PC-3 (cell line): ENCODE results near the gene LPIN1. TPM values are rescaled to one million over a fixed set of nuclear protein-coding genes. Genes with fewer than 3 reads are reported as not detected.

Experiments used
- ATAC-seq: fragments of 200-7000 bp; cut with Tn5 transposase; 2 replicates; pipeline ENCODE4 v1.9.1; 2020; ENCODE audit warnings: mild to moderate bottlenecking, moderate library complexity
- BruUV-seq: library from RNA; stranded (reverse); fragments of 400-500 nt; replicated peaks from 2 replicates; lab custom pipeline; 2021; lab: Mats Ljungman, UMichigan
- CTCF ChIA-PET: fragments of 300-600 bp; sonication (Branson Sonifier 250); formaldehyde crosslinking; loops from one replicate; lab custom pipeline; 2022; ENCODE audit warnings: antibody characterized with exemption; lab: Charles Lee
- POLR2A ChIA-PET: fragments of 300-600 bp; sonication (Branson Sonifier 250); formaldehyde crosslinking; loops from one replicate; lab custom pipeline; 2022; ENCODE audit warnings: antibody characterized with exemption; ENCODE audit not compliant: unreplicated experiment; lab: Charles Lee
- DNase-seq: peaks from one replicate; pipeline ENCODE4 v3.0.0-alpha.2; 2015
- H2AFZ ChIP-seq: fragments of 300-600 bp; sonication (generic); 2 replicates; pipeline ENCODE4 v1.6.0; 2016; ENCODE audit warnings: antibody characterized with exemption, low read length
- H3F3A ChIP-seq: fragments of 300-600 bp; sonication (generic); one replicate; pipeline ENCODE4 v1.6.0; 2017; ENCODE audit warnings: antibody characterized with exemption, low read length, control low read depth, mild to moderate bottlenecking; ENCODE audit not compliant: unreplicated experiment
- H3K27ac ChIP-seq: fragments of 300-600 bp; sonication (generic); 2 replicates; pipeline ENCODE4 v1.5.1; 2016; ENCODE audit warnings: mild to moderate bottlenecking, low read length
- H3K27me3 ChIP-seq: fragments of 300-600 bp; sonication (generic); 2 replicates; pipeline ENCODE4 v1.6.1; 2016; ENCODE audit warnings: low read length, mixed read lengths
- H3K36me3 ChIP-seq: fragments of 300-600 bp; sonication (generic); 2 replicates; pipeline ENCODE4 v1.6.1; 2016; ENCODE audit warnings: low read depth, mixed run types, low read length, mixed read lengths
- H3K4me1 ChIP-seq: fragments of 300-600 bp; sonication (generic); 2 replicates; pipeline ENCODE4 v1.5.1; 2016; ENCODE audit warnings: low read length; ENCODE audit not compliant: insufficient read depth
- H3K4me2 ChIP-seq: fragments of 300-600 bp; sonication (generic); 2 replicates; pipeline ENCODE4 v1.6.0; 2016; ENCODE audit warnings: low read length
- H3K4me3 ChIP-seq: fragments of 300-600 bp; sonication (generic); 2 replicates; pipeline ENCODE4 v1.5.1; 2016; ENCODE audit warnings: mild to moderate bottlenecking, low read length, mixed read lengths
- H3K79me2 ChIP-seq: fragments of 300-600 bp; sonication (generic); 2 replicates; pipeline ENCODE4 v1.6.1; 2017; ENCODE audit warnings: low read length, mixed read lengths
- H3K9ac ChIP-seq: fragments of 300-600 bp; sonication (generic); 2 replicates; pipeline ENCODE4 v1.6.0; 2016; ENCODE audit warnings: mild to moderate bottlenecking, low read length
- H3K9me2 ChIP-seq: fragments of 300-600 bp; sonication (generic); replicated peaks from 2 replicates; pipeline ENCODE4 v1.6.1; 2016; ENCODE audit warnings: mixed run types, low read length, mixed read lengths
- H3K9me3 ChIP-seq: fragments of 300-600 bp; sonication (generic); 2 replicates; pipeline ENCODE4 v1.6.1; 2016; ENCODE audit warnings: low read length, mixed read lengths
- H4K20me1 ChIP-seq: fragments of 300-600 bp; sonication (generic); 2 replicates; pipeline ENCODE4 v1.6.1; 2016; ENCODE audit warnings: low read length, mixed read lengths
- CTCF ChIP-seq: fragments of 300-600 bp; sonication (generic); conservative IDR thresholded peaks from 2 replicates; pipeline ENCODE4 v1.5.1; 2017; ENCODE audit warnings: antibody characterized with exemption, low read depth, mild to moderate bottlenecking, low read length
- EZH2 ChIP-seq: fragments of 300-600 bp; sonication (generic); IDR thresholded peaks from one replicate; pipeline ENCODE4 v1.6.1; 2017; ENCODE audit warnings: antibody characterized with exemption, mild to moderate bottlenecking, low read length; ENCODE audit not compliant: unreplicated experiment
- EZH2phosphoT487 ChIP-seq: fragments of 300-600 bp; sonication (generic); IDR thresholded peaks from 2 replicates; pipeline ENCODE4 v1.6.1; 2018; ENCODE audit warnings: mild to moderate bottlenecking, antibody characterized with exemption, low read length, borderline replicate concordance
- intact Hi-C: fragments of 100-400 bp; cut with micrococcal nuclease; formaldehyde crosslinking; loops from 2 replicates; pipeline ENCODE4 v1.9.0; 2023
- total RNA-seq: library from RNA; depleted of rRNA; stranded (reverse); fragments of >200 nt; gene quantifications from 2 replicates; pipeline ENCODE4 v1.2.3, GENCODE V29; 2014

LPIN1 gene
- total RNA-seq, 1 experiment from 2014 or later: 40.9 TPM

GRCh38 chr2:11709293-11709692 lies 37.1 kb upstream of the LPIN1 start:
- BruUV-seq: no TSS peak
- H4K20me1 ChIP-seq: no peaks in the 10 kb centered on the region
- no peaks in the 10 kb centered on the region for H3K36me3 ChIP-seq
- H3K9me2 ChIP-seq: no peaks in the 10 kb centered on the region
- POLR2A ChIA-PET: no interaction called here
- no peak for ATAC-seq
- intact Hi-C loops: no loop called here
- H3F3A ChIP-seq: no peaks in the 10 kb centered on the region
- no peaks in the 10 kb centered on the region for H3K27me3 ChIP-seq
- no peaks in the 10 kb centered on the region for H3K79me2 ChIP-seq
- no peak for DNase-seq
- H3K4me3 ChIP-seq: no peak overlapping the region
- H2AFZ ChIP-seq: no peak overlapping the region
- no peaks in the 10 kb centered on the region for H3K9me3 ChIP-seq
- no peak overlapping the region for H3K4me2 ChIP-seq
- TF ChIP-seq CTCF (no peak), EZH2 (no peak), EZH2phosphoT487 (no peak)
- peak overlapping the region; percentile 24; the same call in 1 of the 2 replicates for H3K9ac ChIP-seq
- CTCF ChIA-PET: no interaction called here
- peaks cover 66% of the 10 kb centered on the region for H3K4me1 ChIP-seq
- peak overlapping the region; percentile 88 for H3K27ac ChIP-seq

GRCh38 chr2:11710210-11710609 lies 36.2 kb upstream of the LPIN1 start:
- ChIA-PET POLR2A (no interaction called here), CTCF (no interaction called here)
- peak; percentile 86 for ATAC-seq
- H3K4me1 ChIP-seq: peaks cover 63% of the 10 kb centered on the region
- peak overlapping the region; percentile 26; the same call in 1 of the 2 replicates for H3K9ac ChIP-seq
- H2AFZ ChIP-seq: no peak overlapping the region
- no peaks in the 10 kb centered on the region for H3K9me2 ChIP-seq
- no peaks in the 10 kb centered on the region for H3K79me2 ChIP-seq
- H3K27ac ChIP-seq: peak overlapping the region; percentile 88
- intact Hi-C loops: no loop called here
- TF ChIP-seq EZH2 (no peak), CTCF (no peak), EZH2phosphoT487 (no peak)
- BruUV-seq: no TSS peak
- no peak overlapping the region for H3K4me3 ChIP-seq
- no peaks in the 10 kb centered on the region for H3F3A ChIP-seq
- H4K20me1 ChIP-seq: no peaks in the 10 kb centered on the region
- no peaks in the 10 kb centered on the region for H3K36me3 ChIP-seq
- no peaks in the 10 kb centered on the region for H3K9me3 ChIP-seq
- DNase-seq: peak; percentile 93
- H3K27me3 ChIP-seq: no peaks in the 10 kb centered on the region
- H3K4me2 ChIP-seq: peak overlapping the region; percentile 32

- TF ChIP-seq EZH2phosphoT487 (no peak), EZH2 (no peak), CTCF (no peak)
- Histone ChIP-seq H3K4me1 (peaks cover 63% of the 10 kb centered on the region), H3K79me2 (no peaks in the 10 kb centered on the region), H3F3A (no peaks in the 10 kb centered on the region), H3K36me3 (no peaks in the 10 kb centered on the region), H3K9me2 (no peaks in the 10 kb centered on the region), H3K4me3 (no peak overlapping the region), H3K27ac (peak overlapping the region; percentile 88), H3K4me2 (peak overlapping the region; percentile 26), H4K20me1 (no peaks in the 10 kb centered on the region), H3K27me3 (no peaks in the 10 kb centered on the region), H3K9ac (peak overlapping the region; percentile 26; the same call in 1 of the 2 replicates), H2AFZ (no peak overlapping the region), H3K9me3 (no peaks in the 10 kb centered on the region)
- ChIA-PET CTCF (no interaction called here), POLR2A (interaction anchor here (0.6 kb wide), 1 partner anchor 47 kb away, joined by 3 read pairs; no protein-coding TSS in a partner anchor)
- intact Hi-C loops: no loop called here
- BruUV-seq: TSS peak; percentile 73
- ATAC-seq (no peak), DNase-seq (peak; percentile 31)
Observed at GRCh38 chr2:11710632-11711353, 35.6 kb upstream of the LPIN1 start.
